SU-DHL-6 (cell line): ENCODE measurements around the gene DLX5.

ENCODE experiments used
- CTCF ChIP-seq: fragments of 200-600 bp; sonication (generic); IDR thresholded peaks from one replicate; pipeline ENCODE4 v1.5.1; 2017; ENCODE audit warnings: antibody characterized with exemption, mild to moderate bottlenecking, low read length, moderate library complexity; ENCODE audit not compliant: insufficient read depth, poor library complexity, severe bottlenecking
- EZH2phosphoT487 ChIP-seq: fragments of 200-600 bp; sonication (generic), shearing (Covaris generic); conservative IDR thresholded peaks from 2 replicates; pipeline ENCODE4 v1.6.1; 2018; ENCODE audit warnings: mild to moderate bottlenecking, antibody characterized with exemption, low read length, moderate library complexity, mixed read lengths

DNA sequence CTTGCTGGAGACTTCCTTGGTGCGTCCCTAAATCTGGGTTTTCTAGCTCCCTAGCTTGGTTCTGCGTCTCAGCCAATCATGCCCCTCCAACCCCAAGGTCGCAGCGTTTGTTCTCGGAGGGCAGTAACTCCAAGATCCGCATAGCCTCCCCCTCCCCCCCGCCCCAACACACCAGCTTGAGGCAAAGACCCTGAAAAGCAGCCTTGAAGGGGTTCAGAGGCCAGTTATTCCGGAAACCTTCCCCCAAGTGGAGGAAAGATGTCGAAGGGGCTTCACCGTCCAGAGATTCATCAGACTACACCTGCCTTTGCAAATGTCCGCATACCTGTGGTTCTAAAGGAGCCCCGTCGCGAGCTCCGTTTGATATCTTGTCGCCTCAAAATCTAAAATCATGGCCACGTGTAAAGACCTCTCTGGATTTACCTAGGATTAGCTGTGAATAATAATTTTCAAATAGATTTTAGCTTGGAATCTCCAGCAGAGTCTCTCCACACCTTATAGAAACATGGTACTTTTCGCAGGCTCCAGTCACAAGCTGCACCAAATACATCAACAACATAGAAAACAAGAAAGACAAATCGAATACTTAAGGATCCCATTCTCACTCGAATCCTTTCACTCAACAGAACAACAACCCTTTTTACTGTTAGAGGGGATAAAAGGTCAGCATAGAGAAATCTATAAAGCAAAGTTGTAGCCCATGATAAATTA is 11.3 kb downstream of the DLX5 start:
- TF ChIP-seq CTCF (no peak), EZH2phosphoT487 (no peak)
